Lung (tissue), 12 donors: Measurements from ENCODE around the gene CAMK1D. TPM values are rescaled to one million over a fixed set of nuclear protein-coding genes. Genes with fewer than 3 reads are reported as not detected.

Source experiments
- ATAC-seq: fragments of 200-7000 bp; cut with Tn5 transposase; one replicate; pipeline ENCODE4 v1.9.1; 2020; ENCODE audit warnings: moderate number of reproducible peaks; ENCODE audit not compliant: insufficient read depth, low FRiP score
- DNase-seq, 3 donors: peaks; one replicate each; pipeline ENCODE4 v3.0.0-alpha.2; 2013 to 2017
- H3K27ac ChIP-seq, 2 donors: one replicate each; pipeline ENCODE4 v1.5.1; 2013; ENCODE audit warnings: mild to moderate bottlenecking in 2 of 2, moderate library complexity in 2 of 2, control low read depth in 1 of 2, inconsistent platforms in 1 of 2, low read depth in 1 of 2, low read length in 1 of 2
- H3K27me3 ChIP-seq, 3 donors: one replicate each; pipeline ENCODE4 v1.5.1; 2013; ENCODE audit warnings: low read length in 2 of 3; ENCODE audit not compliant: control insufficient read depth in 3 of 3, insufficient read depth in 3 of 3
- H3K36me3 ChIP-seq, 4 donors: one replicate each; pipeline ENCODE4 v1.5.1; 2013; ENCODE audit warnings: low read length in 4 of 4, mild to moderate bottlenecking in 1 of 4, moderate library complexity in 1 of 4; ENCODE audit not compliant: control insufficient read depth in 4 of 4, insufficient read depth in 4 of 4
- H3K4me1 ChIP-seq, 5 donors: one replicate each; pipeline ENCODE4 v1.5.1; 2013; ENCODE audit warnings: low read length in 5 of 5, mild to moderate bottlenecking in 2 of 5, moderate library complexity in 1 of 5; ENCODE audit not compliant: control insufficient read depth in 5 of 5, insufficient read depth in 5 of 5
- H3K4me3 ChIP-seq: one replicate; pipeline ENCODE4 v1.5.1; 2013; ENCODE audit warnings: mild to moderate bottlenecking, control low read depth, moderate library complexity
- H3K9ac ChIP-seq, 2 donors: one replicate each; pipeline ENCODE4 v1.5.1; 2013; ENCODE audit warnings: low read length in 2 of 2, control low read depth in 1 of 2; ENCODE audit not compliant: insufficient read depth in 1 of 2
- H3K9me3 ChIP-seq, 4 donors: one replicate each; pipeline ENCODE4 v1.5.1; 2013; ENCODE audit warnings: low read length in 3 of 4, mild to moderate bottlenecking in 1 of 4, moderate library complexity in 1 of 4; ENCODE audit not compliant: control insufficient read depth in 4 of 4, insufficient read depth in 3 of 4
- WGBS, 2 donors: extraction: QIAGEN DNeasy Blood & Tissue Kit; methylation state at CpG; one replicate each; pipeline ENCODE4 v1.1.7; 2013; 5-methylcytosine and 5-hydroxymethylcytosine counted together
- polyA plus RNA-seq, 2 donors: library from polyadenylated mRNA; stranded (reverse); fragments of 200-250 nt; gene quantifications; one replicate each; pipeline ENCODE4 v1.2.1, GENCODE V29; 2013
- total RNA-seq, 2 donors: library from RNA; depleted of rRNA in 1 of 2; stranded (reverse); fragments of >200 nt in 1 of 2; gene quantifications; one replicate each; pipeline ENCODE4 v1.2.1, GENCODE V29; 2014 to 2021
- TF ChIP-seq, protein P1 (sequence below): IDR thresholded peaks from 2 replicates; pipeline ENCODE4 v1.5.1; 2012; ENCODE audit warnings: mild to moderate bottlenecking; ENCODE audit errors: control extremely low read depth, extremely low read depth
- donor health status: control.
- donor health status: control.
- donor health status: Bipolar disorder and iron deficiency.
- donor health status: healthy.
- donor health status: DM: yes; HTN: yes; CAD: no.

The CAMK1D gene
- total and polyA plus RNA-seq, 4 donors = 3.2 to 37.4 (median 7.0) TPM

DNA sequence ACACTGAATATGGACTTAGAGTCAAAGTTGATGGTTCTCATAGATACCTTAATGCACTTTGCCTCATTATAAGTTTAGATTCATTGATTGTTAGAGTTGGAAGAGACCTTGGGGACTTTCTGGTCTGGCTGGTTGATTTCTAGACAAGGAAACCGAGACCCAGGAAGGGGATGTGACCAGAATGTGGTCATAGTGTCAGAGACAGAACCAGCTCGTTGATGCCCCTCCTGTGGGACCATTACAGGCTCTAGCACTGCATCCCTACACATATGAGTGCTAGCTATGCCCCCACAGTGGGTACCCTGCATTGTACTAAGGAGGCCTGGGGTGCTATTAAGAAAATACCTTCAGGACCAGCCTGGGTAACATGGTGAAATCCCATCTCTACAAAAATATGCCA lies 306.6 kb downstream of the CAMK1D start:
- Histone ChIP-seq H3K4me1 (no peaks in the 10 kb centered on the region), H3K36me3 (peaks cover 0 to 2% (median 0%) of the 10 kb centered on the region in 4 donors), H3K4me3 (no peak overlapping the region), H3K9ac (no peak overlapping the region), H3K9me3 (peaks cover 0 to 4% (median 1%) of the 10 kb centered on the region in 4 donors), H3K27me3 (peaks cover 0 to 39% (median 0%) of the 10 kb centered on the region in 3 donors), H3K27ac (no peak overlapping the region)
- TF ChIP-seq, protein P1, sequence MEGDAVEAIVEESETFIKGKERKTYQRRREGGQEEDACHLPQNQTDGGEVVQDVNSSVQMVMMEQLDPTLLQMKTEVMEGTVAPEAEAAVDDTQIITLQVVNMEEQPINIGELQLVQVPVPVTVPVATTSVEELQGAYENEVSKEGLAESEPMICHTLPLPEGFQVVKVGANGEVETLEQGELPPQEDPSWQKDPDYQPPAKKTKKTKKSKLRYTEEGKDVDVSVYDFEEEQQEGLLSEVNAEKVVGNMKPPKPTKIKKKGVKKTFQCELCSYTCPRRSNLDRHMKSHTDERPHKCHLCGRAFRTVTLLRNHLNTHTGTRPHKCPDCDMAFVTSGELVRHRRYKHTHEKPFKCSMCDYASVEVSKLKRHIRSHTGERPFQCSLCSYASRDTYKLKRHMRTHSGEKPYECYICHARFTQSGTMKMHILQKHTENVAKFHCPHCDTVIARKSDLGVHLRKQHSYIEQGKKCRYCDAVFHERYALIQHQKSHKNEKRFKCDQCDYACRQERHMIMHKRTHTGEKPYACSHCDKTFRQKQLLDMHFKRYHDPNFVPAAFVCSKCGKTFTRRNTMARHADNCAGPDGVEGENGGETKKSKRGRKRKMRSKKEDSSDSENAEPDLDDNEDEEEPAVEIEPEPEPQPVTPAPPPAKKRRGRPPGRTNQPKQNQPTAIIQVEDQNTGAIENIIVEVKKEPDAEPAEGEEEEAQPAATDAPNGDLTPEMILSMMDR = no peak
- 78 to 90% methylated on average over 2 of the region's 2 CpGs for WGBS, 2 donors
- no peak for DNase-seq
- no peak for ATAC-seq

DNA sequence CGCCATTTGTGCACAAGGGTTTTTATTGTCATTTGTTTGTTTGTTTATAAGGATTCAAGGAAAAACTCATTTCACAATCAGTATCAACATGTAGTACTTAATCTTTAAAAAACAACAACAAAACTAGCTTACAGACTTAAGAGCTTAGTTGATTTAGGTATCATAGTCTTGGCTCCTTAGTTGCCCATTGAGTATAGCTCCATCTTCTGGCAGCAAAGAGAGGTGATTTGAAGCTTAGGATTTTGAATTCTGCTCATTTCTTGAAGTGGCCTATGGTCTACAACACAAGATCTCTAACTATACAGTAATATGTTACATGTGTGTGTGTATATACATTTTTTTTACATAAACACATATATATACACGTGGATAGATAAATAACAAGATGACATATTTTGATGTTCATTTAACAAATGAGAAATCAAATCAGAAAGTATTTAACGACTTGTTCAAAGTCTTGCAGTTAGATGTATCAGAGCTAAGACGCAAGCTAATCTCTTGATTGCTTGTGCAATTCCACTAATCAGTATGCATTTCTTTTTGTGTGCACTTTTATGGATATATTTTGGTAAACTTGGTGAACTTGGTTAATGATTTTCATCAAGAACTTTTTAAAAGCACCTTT lies 307.3 kb downstream of the CAMK1D start:
- TF ChIP-seq, protein P1 = peak; percentile 57
- WGBS, 2 donors = 76 to 82% methylated on average over 4 of the region's 4 CpGs

DNA sequence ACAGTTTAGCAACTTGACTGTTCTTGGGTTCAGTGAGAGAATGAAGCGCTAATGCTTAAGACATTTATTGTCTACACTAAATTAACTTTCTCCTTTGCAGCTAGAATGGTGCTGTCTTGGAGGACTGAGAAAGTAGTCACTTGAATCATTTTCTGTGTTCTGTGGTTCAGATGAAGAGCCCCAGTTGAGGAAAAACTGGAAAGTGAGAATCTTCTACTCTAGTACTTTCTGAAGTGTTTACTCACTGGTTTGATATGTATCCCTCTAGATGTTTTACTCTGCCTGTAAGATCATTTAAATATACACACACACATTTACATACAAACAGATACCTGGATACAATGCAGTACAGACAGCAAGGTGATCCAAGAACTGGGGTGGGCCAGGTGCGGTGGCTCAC lies 308.1 kb downstream of the CAMK1D start:
- WGBS, 2 donors = 79 to 96% methylated on average over 2 of the region's 2 CpGs
- no peak overlapping the region for H3K4me3 ChIP-seq
- TF ChIP-seq, protein P1 = no peak

More for the DNA sequence above, 307.3 kb downstream of the CAMK1D start:
- Histone ChIP-seq H3K4me1 (no peaks in the 10 kb centered on the region), H3K27me3 (peaks cover 0 to 34% (median 0%) of the 10 kb centered on the region in 3 donors), H3K27ac (no peak overlapping the region), H3K4me3 (no peak overlapping the region), H3K9me3 (peaks cover 0 to 4% (median 1%) of the 10 kb centered on the region in 4 donors), H3K36me3 (peaks cover 0 to 2% (median 0%) of the 10 kb centered on the region in 4 donors), H3K9ac (no peak overlapping the region)
- DNase-seq = peak in 2 of 3 donors; percentile 18 to 38
- ATAC-seq = no peak

DNA sequence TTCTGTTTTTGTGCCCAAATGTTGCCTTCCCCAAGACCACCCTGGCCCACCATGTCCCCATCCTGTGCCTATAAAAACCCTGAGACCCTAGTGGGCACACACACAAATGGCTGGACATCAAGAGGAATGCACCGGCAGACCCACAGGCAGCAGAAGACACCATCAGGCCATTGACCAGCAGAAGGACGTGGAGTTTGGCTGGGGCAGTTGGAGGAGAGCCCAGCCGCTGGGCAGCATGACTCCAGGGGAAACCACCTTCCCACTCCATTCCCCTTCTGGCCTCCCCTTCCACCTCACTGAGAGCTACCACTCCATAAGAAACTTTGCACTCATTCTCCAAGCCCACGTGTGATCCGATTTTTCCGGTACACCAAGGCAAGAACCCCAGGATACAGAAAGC lies 309.2 kb downstream of the CAMK1D start:
- no peaks in the 10 kb centered on the region for H3K36me3 ChIP-seq
- WGBS, 2 donors = 87 to 97% methylated on average over 6 of the region's 6 CpGs
- no peak overlapping the region for H3K9ac ChIP-seq
- no peak overlapping the region for H3K4me3 ChIP-seq
- H3K27ac ChIP-seq = no peak overlapping the region
- H3K4me1 ChIP-seq = no peaks in the 10 kb centered on the region
- TF ChIP-seq, protein P1 = no peak
- ATAC-seq (no peak), DNase-seq (no peak)
- H3K27me3 ChIP-seq = peaks cover 0 to 30% (median 0%) of the 10 kb centered on the region in 3 donors
- H3K9me3 ChIP-seq = peaks cover 0 to 2% (median 0%) of the 10 kb centered on the region in 4 donors

More for the DNA sequence above, 308.1 kb downstream of the CAMK1D start:
- Histone ChIP-seq H3K27me3 (peaks cover 0 to 34% (median 0%) of the 10 kb centered on the region in 3 donors), H3K27ac (no peak overlapping the region), H3K9ac (no peak overlapping the region), H3K4me1 (no peaks in the 10 kb centered on the region), H3K36me3 (peaks cover 0 to 2% (median 0%) of the 10 kb centered on the region in 4 donors), H3K9me3 (peaks cover 0 to 4% (median 1%) of the 10 kb centered on the region in 4 donors)
- ATAC-seq (no peak), DNase-seq (no peak)
